HTERT RPE-1 (cell line): ENCODE results near the gene HARS1.
"Not testable (repeated sequence)": the region's sequence is repeated elsewhere in the genome, so short reads cannot be mapped to it uniquely, and the experiment has no call there.

ENCODE experiments used
- in situ Hi-C: fragments of 300-500 bp; cut with MboI; formaldehyde crosslinking; loops from 4 replicates; pipeline ENCODE4 v1.14.3; 2020; ENCODE audit warnings: low sequenced_read_pairs

The HARS1 gene

GRCh38 chr5:140635291-140636257 is 55.6 kb downstream of the HARS1 start:
- in situ Hi-C loops: no loop called here

DNA sequence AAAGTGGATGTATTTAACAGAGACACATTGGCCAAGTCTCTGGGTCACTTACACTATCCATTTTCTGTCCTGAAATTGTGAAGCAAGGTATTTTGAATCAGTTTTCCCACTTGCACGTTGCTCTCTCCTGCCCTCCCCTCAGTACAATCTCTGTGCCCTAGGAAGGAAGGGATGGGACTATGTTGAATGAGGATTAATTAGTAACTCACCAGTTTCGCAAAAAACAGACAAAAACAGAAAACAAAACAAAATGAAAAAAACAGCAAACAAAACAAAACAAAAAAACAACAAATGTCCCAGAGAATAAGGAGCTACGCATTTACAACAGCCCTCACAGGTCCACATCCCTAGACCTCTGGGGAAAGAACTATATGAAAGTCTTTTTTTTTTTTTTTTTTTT is 57.1 kb downstream of the HARS1 start:
- in situ Hi-C loops: no loop called here

GRCh38 chr5:140633501-140633900 is 57.7 kb downstream of the HARS1 start:
- in situ Hi-C loops: no loop called here

DNA sequence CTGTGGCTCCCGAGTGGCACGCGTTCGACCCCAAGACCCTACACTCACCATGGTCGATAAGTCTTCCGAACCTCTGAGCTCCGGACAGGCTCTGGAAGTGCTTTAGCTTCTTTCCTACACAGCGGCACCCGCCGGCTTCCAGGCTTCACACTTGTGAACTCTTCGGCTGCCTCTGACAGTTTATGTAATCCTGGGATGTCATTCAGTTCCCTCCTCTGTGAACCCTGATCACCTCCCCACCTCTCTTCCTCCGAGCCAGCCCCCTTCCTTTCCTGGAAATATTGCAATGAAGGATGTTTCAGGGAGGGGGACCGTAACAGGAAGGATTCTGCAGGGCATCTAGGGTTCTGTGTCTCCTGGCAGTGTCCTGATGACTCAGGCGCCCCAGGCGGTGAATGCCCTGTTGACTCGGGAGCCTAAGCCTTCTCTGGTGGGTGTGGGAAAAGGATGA is 58.1 kb downstream of the HARS1 start, which contains the start of gene CD14:
CD14 (minus strand) TSS at position 155 of the 451 bp plus-strand sequence; CDS start at position 51, 104 bp downstream.
- in situ Hi-C loops: no loop called here

DNA sequence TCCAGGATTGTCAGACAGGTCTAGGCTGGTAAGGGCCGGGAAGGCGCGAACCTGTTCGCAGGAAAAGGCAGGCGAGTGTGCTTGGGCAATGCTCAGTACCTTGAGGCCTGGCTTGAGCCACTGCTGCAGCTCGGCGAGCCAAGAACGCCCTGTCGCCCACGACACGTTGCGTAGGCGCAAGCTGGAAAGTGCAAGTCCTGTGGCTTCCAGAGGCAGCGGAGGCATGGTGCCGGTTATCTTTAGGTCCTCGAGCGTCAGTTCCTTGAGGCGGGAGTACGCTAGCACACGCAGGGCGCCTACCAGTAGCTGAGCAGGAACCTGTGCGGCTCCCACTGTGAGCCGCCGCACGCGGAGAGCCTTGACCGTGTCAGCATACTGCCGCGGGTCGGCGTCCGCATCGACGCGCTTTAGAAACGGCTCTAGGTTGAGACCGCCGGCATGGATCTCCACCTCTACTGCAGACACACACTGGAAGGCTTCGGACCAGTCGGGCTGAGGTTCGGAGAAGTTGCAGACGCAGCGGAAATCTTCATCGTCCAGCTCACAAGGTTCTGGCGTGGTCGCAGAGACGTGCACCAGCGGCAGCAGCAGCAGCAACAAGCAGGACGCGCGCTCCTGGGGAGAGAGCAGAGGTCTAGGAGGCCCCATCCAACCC is 58.7 kb downstream of the HARS1 start:
- in situ Hi-C loops: no loop called here

DNA sequence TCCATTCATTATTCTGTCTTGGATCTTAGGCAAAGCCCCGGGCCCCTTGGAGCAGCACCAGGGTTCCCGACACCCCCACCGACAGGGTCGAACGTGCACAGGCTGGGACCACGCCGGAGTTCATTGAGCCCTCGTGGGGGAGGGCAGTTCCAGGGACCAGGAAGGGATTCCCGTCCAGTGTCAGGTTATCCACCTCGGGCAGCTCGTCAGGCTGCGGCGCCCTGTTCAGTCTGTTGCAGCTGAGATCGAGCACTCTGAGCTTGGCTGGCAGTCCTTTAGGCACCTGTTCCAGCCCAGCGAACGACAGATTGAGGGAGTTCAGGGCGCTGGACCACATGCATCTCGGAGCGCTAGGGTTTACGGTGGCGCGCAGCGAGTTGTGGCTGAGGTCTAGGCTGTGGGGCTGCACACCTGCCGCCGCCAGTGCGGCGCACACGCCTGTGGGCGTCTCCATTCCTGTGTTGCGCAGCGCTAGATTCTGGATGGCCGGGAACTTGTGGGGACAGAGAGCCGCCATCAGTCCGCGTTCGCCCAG is 59.3 kb downstream of the HARS1 start:
- in situ Hi-C loops: no loop called here

DNA sequence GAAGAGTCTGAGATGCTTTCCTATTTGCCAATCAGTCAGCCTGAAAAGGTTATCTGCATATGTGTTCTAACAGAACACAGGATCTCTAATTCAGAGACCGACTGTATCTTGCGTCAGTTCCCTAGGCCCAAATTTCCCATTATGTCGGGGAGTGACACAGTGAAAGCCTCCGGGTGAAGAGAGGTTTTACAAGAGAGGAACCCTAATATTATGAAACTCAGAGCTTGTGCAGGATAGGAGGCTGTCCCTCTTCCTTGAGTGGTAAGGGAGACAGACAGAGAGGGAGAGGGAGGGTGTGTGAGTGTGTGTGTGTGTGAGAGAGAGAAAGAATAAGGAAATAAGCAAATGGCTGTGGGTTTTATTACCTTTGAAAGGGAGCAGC is 60.1 kb downstream of the HARS1 start:
- in situ Hi-C loops: no loop called here

- in situ Hi-C loops: no loop called here
Observed at GRCh38 chr5:140630292-140631035, 60.7 kb downstream of the HARS1 start.

GRCh38 chr5:140628711-140629110 is 62.5 kb downstream of the HARS1 start:
- in situ Hi-C loops: no loop called here

DNA sequence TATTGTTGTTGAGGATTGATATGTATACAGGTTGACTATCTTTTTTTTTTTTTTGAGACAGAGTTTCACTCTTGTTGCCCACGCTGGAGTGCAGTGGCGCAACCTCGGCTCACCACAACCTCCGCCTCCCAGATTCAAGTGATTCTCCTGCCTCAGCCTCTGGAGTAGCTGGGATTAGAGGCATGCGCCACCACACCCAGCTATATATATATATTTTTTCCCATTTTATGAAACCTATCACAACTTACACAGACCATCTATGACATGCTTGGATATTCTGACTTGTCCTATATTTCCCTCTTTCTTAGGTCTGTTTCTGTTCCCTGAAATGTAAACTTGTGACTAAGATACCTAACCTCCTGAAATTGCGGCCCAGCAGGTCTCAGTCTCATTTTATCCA is 63.2 kb downstream of the HARS1 start:
- in situ Hi-C loops: no loop called here

DNA sequence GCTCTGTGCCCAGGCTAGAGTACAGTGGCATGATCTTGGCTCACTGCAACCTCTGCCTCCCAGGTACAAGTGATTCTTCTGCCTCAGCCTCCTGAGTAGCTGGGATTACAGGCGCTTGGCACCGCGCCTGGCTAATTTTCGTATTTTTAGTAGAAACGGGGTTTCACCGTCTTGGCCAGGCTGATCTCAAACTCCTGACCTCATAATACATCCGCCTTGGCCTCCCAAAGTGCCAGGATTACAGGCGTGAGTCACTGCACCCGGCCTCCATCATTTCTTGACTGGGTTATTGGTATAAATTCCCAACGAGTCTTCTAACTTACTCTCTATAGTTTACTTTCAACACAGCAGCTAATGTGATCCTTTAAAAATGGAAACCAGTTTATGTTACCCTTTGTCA is 66.3 kb downstream of the HARS1 start:
- in situ Hi-C loops: not testable (repeated sequence)
